Measurements from ENCODE around the gene MRE11.

MRE11 gene

GRCh38 chr11:94533206-94533605 lies 39.6 kb upstream of the MRE11 start:
- Histone ChIP-seq H3K27me3 (ENCODE audit: insufficient read depth, low read depth, severe bottlenecking) (no peaks in the 10 kb centered on the region), H3K36me3 (no peaks in the 10 kb centered on the region), H3K4me3 (ENCODE audit: low read depth, low read length) (no peak overlapping the region), H3K9me3 (ENCODE audit: severe bottlenecking) (no peaks in the 10 kb centered on the region), H3K27ac (no peak overlapping the region)
- TF ChIP-seq CTCF (IDR thresholded peaks at IDR 0.05; ENCODE audit: low read depth, low read length): no peak
- DNase-seq: no peak

DNA sequence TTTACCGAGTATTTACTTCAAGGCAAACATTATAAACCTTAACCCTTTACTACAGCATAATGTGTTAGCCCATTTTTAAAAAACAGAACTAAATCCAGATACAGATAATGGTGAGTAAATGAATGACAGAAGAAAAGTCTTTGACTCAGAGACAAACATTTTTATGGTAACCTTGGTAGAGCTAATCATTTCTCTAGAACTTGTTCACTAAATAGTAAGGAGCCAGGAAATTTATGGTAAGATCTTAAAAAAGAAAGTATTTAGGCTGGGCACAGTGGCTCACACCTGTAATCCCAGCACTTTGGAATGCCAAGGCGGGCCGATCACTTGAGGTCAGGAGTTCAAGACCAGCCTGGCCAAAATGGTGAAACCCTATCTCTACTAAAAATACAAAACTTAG lies 38.6 kb upstream of the MRE11 start:
- no peak for DNase-seq
- Histone ChIP-seq H3K36me3 (no peaks in the 10 kb centered on the region), H3K9me3 (ENCODE audit: severe bottlenecking) (no peaks in the 10 kb centered on the region), H3K27ac (no peak overlapping the region), H3K27me3 (ENCODE audit: insufficient read depth, low read depth, severe bottlenecking) (no peaks in the 10 kb centered on the region), H3K4me3 (ENCODE audit: low read depth, low read length) (no peak overlapping the region)
- no peak for TF ChIP-seq CTCF (IDR thresholded peaks at IDR 0.05; ENCODE audit: low read depth, low read length)

GRCh38 chr11:94528551-94528950 lies 34.9 kb upstream of the MRE11 start:
- no peaks in the 10 kb centered on the region for H3K27me3 ChIP-seq (ENCODE audit: insufficient read depth, low read depth, severe bottlenecking)
- H3K9me3 ChIP-seq (ENCODE audit: severe bottlenecking): no peaks in the 10 kb centered on the region
- no peak overlapping the region for H3K27ac ChIP-seq
- DNase-seq: no peak
- no peak for TF ChIP-seq CTCF (IDR thresholded peaks at IDR 0.05; ENCODE audit: low read depth, low read length)
- H3K4me3 ChIP-seq (ENCODE audit: low read depth, low read length): no peak overlapping the region
- no peaks in the 10 kb centered on the region for H3K36me3 ChIP-seq

DNA sequence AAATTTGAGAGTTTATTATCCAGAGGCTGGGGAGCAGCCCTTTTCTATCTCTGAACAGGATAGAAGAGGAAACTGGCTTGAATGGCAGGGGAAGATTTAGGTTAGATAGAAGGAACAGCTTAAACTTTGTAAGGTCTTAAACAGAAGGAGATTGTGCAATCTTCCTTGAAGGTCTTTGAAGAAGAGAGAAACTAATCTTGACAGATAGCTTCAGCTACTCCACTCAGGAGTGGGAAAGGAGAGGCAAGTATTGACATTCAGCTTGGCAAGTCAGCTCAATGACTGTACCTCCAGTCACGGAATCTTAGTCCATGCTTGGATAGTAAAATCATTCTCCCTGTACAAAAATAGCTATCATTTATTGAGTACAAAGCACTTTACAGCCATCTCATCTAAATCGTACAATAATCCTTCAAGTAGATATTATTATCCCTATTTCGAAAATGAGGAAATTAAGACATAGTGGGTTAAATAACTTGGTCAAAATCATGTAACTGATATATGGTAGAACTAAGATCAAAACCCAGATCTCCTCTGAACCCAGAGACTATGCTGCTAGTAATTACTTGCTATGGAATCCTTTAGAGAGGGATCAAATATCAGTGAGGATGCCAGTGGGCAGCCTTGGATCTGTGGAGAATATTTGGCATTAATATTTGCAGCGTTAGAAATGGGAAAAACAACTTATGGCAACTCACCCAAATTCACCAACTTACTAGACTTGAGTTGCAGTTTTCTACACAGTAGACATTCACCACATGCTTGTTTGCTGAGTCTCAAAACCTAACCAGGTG lies 33.2 kb upstream of the MRE11 start:
- H3K27ac ChIP-seq: no peak overlapping the region
- TF ChIP-seq CTCF (IDR thresholded peaks at IDR 0.05; ENCODE audit: low read depth, low read length): no peak
- H3K9me3 ChIP-seq (ENCODE audit: severe bottlenecking): no peaks in the 10 kb centered on the region
- no peak overlapping the region for H3K4me3 ChIP-seq (ENCODE audit: low read depth, low read length)
- H3K36me3 ChIP-seq: no peaks in the 10 kb centered on the region
- DNase-seq: no peak
- no peaks in the 10 kb centered on the region for H3K27me3 ChIP-seq (ENCODE audit: insufficient read depth, low read depth, severe bottlenecking)

- no peaks in the 10 kb centered on the region for H3K36me3 ChIP-seq
- no peak overlapping the region for H3K4me3 ChIP-seq (ENCODE audit: low read depth, low read length)
- TF ChIP-seq CTCF (IDR thresholded peaks at IDR 0.05; ENCODE audit: low read depth, low read length): no peak
- H3K27ac ChIP-seq: no peak overlapping the region
- no peaks in the 10 kb centered on the region for H3K27me3 ChIP-seq (ENCODE audit: insufficient read depth, low read depth, severe bottlenecking)
- no peak for DNase-seq
- no peaks in the 10 kb centered on the region for H3K9me3 ChIP-seq (ENCODE audit: severe bottlenecking)
These were observed 32.1 kb upstream of the MRE11 start for GRCh38 chr11:94525546-94526324.
